C4-2B (cell line): ENCODE results near the gene CDK6.

ENCODE experiments used
- CTCF ChIP-seq: fragments of 450-650 bp; conservative IDR thresholded peaks from 2 replicates; pipeline ENCODE4 v1.5.1; 2017; ENCODE audit warnings: mild to moderate bottlenecking
- ZFX ChIP-seq: fragments of 450-650 bp; IDR thresholded peaks from 2 replicates; pipeline ENCODE4 v1.6.1; 2017

DNA sequence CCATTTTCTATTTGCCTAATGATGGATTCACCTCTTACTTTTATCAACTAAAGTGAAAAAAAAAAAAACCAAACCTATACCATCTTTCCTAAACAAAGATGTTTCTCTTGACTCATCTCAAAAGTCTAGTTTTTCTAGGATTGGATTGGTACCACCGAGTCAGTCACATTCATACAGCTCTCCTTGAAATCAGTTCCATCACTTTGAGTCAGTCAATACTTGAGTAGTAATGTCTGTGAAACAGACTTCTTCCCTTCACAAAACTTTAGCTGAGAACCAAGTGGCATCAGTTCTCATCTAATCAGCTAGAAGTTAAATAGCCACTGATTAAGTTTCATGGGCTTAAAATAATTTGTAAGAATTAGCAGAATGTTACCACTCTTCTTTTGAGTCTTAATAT, 13.3 kb downstream of the CDK6 start:
- TF ChIP-seq CTCF = no peak
- TF ChIP-seq ZFX = no peak
